Measurements from ENCODE around the gene SNUPN.
"Not testable (repeated sequence)": the region's sequence is repeated elsewhere in the genome, so short reads cannot be mapped to it uniquely, and the experiment has no call there.

SNUPN gene

DNA sequence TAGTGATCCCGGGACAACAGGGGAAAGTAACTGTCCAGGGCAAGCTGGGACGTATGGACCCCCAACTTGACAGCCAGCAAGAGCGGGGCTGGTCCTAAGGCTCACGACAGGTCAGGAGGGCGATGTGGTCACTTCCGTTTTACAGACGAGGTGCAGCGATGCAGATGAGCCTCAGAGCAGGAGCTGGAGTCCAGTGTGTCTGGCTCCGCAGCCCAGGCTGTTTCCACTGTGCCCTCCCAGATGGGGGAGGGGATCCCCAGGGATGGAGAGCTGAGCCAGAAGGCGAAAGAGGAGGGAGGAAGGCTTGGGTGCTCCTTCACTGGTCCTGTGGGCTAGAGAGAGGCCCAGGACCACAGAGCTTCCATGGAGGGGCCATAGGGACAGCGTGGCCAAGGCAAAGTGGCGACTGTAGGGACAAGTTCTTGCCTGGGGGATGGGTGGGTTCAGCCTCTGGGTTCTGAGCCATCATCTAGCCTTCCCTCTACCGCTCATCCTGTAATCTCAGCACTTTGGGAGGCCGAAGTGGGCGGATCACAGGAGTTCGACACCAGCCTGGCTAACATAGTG is 27.9 kb upstream of the SNUPN start:
- DNase-seq = no peak

DNA sequence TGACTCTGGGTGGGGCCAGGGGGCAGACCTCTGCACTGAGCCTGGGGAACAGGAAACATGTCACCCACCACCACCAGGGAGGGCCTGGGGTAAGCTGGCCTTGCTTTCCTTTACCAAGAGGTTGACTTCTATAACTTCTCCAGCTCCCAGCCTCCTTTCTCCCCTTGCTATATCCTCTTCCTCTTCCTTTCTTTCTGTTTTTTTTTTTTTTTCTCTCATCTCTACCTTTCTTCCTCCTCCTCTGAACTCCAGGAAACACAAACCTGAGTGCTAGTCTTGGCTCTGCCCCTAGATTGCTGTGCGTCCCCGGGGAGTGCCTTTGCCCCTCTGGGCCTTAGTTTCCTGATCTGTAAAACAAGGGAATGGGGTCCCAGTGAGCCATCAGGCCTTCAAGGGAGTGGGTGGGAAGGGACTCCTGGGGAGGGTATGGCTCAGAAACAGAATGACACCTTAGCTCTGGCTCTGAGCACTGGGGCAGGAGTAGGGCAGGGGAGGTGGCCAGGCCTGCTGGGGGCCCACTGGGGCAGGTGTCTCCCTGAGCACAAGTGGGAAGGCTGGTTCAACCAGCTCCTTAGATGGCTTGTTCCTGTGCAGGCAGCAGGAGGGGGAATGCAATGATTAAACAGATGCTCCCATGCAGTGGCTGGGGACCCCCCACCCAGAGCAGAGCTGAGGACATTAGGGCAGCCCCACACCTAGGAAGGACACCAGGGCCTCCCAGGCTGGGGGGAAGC is 26.5 kb upstream of the SNUPN start:
- DNase-seq = no peak

DNA sequence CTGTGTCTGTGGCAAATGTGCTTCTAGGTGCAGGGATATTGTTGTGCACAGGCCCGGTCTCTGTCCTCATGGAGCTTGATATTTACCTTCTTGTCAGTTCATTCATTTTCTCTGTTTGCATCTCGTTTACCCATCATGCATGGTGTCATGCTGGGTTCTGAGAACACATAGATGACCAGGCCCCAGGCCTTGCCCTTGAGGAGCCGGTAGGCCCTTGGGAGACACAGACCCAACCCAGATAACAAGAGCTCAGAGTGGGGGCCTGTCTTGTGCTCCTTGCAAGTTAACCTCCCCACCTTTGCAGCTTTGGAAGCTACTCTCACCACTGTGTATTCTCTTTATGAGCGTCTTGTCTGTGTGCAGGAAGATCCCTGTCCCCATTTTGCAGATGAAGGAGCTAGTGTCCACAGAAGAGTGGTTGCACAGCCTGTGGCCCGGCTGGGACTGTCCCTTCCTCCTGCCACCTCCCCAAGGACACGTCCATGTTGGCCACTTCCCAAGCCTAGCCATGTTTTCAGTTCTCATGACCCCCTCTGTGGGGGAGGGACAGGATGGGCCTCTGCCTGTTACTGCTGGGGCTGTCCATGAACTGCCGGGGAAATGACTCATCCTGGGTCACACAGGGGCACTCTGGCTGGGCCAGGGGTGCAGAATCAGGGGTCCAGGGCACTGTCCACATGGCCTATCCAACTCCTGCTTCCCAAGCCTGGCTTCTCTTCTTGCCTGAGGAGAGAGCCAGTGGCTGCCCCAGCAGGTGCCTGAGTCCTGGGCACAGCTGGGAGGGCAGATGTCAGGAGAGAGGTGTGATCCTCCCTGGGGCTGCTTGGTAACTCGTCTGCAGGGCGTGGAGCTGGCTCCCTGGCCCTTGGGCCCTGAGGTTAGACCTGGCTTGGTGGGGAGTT is 25.6 kb upstream of the SNUPN start:
- no peak for DNase-seq

DNA sequence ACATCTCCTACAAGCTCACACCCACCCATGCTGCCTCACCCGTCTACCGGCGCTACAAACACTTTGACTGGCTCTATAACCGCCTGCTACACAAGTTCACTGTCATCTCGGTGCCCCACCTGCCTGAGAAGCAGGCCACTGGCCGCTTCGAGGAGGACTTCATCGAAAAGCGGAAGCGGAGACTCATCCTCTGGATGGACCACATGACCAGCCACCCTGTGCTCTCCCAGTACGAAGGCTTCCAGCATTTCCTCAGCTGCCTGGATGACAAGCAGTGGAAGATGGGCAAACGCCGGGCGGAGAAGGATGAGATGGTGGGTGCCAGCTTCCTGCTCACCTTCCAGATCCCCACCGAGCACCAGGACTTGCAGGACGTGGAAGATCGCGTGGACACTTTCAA is 24.3 kb upstream of the SNUPN start:
- no peak for DNase-seq

DNA sequence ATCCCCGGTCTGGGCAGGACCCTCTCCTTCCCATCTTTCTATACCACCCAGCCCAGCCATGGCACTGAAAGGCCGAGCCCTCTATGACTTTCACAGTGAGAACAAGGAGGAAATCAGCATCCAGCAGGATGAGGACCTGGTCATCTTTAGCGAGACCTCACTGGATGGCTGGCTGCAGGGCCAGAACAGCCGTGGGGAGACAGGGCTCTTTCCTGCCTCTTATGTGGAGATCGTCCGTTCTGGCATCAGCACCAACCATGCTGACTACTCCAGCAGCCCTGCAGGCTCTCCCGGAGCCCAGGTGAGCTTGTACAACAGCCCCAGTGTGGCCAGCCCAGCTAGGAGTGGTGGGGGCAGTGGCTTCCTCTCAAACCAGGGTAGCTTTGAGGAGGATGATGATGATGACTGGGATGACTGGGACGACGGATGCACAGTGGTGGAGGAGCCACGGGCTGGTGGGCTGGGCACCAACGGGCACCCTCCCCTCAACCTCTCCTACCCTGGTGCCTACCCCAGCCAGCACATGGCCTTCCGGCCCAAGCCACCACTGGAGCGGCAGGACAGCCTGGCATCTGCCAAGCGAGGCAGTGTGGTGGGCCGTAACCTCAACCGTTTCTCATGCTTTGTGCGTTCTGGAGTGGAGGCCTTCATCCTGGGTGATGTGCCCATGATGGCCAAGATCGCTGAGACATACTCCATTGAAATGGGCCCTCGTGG is 23.7 kb upstream of the SNUPN start:
- DNase-seq = no peak

DNA sequence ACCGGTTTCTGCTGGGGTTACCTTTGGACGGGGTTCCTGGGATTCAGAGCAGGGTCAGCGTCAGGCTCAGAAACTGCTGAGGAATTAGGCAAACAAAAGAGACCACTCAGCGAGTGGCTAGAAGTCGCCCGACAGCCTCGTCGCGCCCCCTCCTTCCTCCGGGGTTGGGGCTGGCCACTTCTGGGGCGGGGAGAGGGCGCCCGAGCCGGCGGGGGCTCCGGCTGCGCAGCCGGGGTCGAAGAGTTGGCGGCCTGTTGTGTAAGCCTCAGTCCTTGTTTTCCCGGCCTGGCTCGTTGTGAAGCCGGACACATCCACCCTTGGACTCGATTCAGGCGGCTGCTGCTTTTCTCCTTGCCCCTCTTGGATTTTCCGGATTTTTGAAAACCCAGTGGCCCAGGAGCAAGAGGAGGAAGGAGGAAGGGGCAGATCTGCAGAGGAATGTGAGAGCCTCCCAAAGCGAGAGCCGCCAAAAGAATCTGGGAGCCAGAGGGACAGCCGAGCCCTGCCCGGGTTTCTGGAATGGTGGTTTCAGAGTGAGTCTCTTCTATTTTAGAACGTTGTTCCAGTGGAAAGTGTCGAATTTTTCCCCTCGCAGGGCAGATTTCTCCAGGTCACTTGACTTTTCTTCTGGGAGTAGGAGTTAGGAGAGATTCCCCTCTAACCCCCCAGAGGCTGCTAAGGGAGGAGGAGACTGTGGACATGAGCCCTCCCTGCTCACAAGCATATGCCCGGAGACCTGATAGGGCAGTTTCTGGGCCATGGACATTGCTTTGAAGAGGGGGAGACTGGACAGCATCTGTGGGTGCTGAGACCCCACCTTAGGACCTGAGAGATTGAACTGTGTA is 22.9 kb upstream of the SNUPN start:
- DNase-seq = peak; percentile 70

DNA sequence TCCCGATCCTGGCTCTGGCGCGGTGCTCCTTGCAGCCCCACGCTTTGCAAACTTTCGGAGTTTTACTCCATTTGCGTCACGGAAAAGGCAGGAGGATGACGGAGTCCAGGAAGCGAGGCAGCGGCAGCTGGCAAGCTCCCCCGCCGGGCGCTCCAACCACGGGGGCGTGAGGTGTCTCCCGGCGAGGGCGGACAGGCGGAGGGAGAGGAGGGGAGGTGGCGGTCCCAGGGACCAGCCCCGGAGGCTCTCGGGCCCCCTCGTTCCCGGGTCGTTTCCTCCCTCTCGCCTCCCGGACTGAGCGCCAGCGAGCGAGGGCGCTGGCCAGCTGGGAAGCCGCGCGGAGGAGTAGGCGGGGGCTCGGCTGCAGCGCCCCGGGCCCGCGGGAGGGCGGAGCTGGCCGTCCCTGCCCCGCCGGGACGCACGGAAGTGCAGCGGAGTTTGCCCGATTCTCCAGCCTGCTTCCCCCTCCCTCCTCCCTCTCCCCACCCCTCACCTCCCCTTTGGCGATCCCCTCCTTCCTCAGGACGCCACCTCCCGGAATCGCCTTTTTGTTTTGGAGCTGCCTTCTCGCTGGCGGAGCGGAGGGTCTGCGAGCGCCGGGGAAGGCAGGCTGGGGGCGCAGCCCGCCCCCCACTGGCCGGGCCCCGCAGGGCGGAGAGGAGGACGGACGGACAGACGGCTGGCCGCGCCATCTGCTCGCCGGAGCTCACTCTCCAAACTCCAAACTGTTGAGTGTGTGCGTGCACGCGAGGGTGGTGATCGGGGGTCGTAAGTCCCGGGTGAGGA is 22.0 kb upstream of the SNUPN start, which contains the start of gene SNX33:
Gene SNX33, plus strand, starts transcription at position 543 of the 786 bp plus-strand sequence. CDS start 1,191 bp downstream, outside the sequence.
- peak; percentile 92 for DNase-seq

DNA sequence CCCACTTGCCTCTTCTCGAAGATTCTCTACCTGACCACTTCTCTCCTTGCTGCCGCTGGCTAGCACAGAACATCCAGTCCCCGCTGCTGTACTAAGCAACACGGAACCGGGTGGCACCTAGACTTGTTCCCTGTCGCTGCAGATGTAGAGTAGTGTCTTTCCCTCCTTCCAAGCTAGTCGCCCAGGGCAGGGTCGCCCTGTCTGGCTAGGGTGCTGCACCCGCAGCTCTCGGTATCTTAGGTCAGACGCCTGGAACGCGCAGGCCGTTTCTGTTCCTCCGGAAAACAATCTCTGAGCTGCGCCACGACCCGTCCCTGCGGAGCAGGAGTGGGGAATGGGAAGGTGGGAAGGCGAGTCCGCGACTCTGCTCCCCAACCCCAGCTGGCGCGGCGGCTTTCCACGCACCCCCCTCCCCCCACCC is 21.4 kb upstream of the SNUPN start:
- DNase-seq = no peak

DNA sequence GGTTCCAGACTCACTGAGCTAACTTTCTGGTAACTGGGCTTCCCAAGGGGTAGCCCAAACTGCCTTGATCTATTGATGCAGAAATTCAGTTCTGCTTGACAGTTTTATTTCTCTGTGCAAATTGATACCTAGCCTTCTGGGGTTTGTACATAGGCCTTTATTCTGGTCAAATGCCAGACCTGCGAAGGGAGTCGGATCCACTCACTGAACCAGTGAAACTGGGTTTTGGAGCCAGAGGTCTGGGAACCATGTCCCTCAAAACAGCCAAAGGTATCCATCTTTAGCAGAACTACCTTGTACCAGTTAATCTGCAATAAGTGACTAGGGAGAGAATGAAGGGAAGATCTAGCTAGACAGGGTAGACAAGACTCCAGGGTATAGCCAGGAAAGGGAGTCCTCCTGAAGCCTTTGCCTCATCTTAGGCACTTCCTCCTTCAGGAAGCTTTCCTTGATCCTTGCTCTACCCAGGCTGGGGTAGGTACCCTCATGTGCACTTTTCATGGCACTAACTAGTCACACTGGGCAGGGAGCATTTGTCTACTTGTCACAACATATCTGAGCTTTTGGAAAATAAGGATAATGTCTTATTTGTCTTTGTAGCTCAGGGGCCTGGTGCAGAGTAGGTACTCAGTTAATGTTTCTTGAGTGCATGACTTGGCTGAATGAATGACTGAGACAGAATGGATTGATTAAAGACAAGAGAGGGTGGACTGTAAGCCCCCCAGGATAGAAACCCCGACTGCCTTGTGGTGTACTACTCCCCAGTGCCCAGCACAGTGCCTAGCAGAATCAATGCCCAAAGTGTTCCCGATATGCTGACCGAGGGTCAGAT is 20.8 kb upstream of the SNUPN start:
- no peak for DNase-seq

DNA sequence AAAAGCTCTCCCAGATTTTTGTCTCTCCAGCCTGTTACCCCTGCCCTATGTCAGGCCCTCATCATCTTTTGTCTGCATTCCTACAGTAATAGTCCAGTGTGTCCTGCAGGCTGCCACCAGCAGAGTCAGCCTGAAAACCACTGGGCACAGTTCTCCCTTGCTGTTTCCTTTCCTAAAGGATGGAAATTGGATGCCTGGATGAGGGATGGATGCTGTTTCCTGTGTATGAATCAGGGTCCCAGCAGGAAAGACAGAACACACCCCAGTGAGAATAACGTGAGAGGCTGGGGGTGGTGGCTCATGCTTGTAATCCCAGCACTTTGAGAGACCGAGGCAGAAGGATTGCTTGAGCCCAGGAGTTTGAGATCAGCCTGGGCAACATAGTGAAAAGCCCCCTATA is 18.9 kb upstream of the SNUPN start:
- DNase-seq = no peak

DNA sequence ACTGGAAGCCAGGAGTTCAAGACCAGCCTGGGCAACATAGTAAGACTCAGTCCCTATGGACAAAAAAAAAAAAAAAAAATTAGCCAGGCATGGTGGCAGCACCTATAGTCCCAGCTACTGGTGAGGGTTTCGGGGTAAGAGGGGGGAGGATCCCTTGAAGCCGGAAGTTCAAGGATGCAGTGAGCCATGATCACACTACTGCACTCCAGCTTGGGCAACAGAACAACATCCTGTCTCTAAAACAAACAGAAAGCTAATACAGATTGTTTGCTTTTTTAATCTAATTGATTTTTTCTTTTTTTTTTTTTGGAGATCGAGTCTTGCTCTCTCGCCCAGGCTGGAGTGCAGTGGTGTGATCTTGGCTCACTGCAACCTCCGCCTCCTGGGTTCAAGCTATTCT is 16.1 kb upstream of the SNUPN start:
- DNase-seq = no peak

DNA sequence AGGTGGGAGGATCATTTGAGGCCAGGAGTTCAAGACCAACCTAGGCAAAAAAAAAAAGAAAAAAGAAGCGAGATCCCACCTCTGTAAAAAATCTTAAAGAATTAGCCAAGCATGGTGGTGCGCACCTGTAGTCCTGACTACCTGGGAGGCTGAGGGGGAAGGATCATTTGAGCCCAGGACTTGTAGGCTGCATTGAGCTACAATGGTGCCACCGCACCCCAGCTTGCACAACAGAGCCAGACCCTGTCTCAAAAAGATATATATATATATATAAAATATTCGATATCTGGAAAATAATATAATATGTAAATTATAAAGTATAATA is 15.6 kb upstream of the SNUPN start:
- no peak for DNase-seq

DNA sequence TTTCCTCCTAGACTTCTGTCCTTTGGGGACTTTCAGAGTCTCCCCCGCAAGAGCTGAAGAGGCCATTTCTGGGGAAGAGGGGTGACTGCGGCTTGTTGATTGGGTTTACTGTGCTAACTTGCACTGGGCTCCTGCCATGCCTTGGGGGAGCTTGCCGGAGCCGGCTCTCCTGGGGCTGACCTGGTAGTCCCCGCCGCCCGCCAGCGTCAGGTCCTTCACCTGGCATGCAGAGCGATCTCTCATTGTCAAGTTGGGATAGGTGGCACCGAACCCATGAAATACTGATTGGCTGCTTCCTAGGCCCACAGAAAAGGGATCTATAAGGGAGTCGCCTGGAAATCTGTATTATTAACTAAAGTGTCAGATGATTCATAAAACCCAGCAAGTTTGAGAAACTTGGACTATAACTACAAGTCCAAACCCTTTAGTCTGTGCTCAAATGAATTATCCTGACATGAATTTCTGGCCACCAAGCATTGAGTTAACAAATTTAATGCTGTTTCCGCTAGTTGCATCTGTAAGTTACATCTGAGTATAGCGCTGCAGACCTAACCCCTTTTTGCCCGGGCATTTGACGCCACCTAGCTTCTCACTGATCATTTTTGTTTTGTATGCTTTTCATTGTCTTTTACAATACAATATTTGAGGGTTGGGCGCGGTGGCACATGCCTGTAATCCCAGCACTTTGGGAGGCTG is 15.1 kb upstream of the SNUPN start:
- DNase-seq = no peak

DNA sequence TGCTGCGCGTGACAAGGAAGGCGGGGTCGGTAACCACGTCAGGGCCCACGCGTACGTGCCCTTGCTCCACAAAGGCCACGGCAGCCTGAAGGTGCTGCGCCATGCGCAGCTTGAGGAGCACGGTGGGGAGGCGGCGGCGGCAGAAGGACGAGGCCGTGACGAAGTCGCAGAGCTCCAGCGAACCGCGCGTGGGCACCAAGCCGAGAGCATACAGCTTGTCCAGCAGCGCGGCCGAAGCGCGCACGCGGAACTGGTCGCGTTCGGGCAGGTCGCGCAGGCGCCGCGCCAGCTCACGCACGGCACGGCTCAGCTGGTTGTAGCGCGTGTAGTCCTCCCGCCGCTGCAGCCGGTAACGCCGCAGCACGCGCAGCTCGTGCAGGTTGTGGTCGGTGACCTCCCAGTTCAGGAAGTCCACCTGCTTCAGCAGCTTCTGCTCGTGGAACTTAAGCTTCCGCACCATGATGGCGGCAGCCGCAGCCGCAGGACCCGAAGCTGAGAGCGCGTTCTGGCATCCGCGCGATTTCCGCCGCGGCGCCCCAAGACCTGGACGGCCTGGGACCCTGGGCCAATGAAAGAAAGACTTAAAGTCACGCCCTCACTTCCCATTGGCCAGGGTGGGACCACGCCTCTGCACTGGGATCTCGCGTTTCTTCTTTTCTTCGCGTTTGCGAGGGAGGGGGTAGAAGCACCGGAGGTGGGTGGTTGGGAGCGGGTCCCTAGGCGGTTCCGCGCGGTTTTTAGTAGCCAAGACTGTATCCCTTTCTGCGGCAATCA is 14.4 kb upstream of the SNUPN start, which contains the start of gene IMP3:
Gene IMP3, minus strand, starts transcription at position 516 of the 774 bp plus-strand sequence. Its CDS starts 56 bp downstream, at position 460.
- DNase-seq = peak; percentile 97

DNA sequence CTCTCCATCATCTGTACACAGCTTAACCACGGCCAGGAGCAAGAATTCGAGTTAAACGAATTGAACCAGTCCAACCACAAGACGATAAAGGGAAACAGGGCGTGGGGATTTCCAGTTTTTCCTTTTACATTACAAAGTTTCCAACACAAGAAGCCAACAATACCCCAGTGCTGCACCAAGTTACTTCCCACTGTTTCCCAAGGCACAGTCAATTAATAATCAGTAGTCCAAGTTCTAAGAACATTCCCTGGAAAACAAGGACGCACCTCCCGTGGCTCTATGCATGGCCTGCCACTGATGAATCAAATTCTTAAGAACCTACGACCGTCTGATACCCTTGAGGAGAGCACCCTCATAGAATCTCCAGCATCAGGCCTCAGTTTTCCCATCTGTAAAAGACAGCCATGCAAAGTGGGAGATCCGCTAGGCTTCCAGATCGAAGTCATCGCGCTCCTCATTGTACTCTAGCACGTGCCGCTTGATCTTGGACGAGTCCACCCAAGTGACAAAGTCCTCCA is 13.7 kb upstream of the SNUPN start:
- no peak for DNase-seq

DNA sequence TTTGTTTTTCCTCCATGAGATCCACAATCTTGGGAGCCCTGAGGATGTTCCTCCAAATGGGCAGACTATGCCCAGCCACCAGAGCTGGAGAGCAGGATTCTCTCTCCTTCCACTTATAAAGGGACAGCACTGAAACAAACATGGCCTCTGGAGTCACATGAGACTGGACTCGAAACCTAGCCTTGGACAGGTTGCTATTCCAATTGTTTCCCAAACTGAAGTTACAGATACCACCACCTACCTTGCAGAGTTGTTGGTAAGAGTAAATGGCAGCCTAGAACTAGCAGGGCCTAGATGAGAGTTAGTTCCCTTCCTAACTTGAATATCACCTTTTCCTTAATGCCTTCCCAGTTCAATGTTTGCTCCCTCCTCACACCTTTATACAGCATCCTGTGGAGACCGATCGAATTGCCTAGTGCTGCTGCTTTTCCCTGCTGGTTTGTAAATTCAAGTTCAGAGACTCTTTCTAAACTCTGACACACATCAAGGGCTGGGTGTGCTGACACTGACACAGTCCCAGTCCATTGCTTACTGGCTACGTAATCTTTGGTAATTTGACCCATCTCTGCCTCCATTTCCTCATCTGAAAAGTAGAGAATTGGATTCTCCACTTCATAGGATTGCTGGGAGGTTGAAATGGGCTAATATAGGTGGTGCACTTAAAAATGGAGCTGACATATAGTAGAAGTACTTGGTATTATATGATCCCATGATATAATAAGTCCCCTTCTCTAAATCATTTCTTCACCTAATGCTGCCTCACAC is 11.9 kb upstream of the SNUPN start:
- no peak for DNase-seq

DNA sequence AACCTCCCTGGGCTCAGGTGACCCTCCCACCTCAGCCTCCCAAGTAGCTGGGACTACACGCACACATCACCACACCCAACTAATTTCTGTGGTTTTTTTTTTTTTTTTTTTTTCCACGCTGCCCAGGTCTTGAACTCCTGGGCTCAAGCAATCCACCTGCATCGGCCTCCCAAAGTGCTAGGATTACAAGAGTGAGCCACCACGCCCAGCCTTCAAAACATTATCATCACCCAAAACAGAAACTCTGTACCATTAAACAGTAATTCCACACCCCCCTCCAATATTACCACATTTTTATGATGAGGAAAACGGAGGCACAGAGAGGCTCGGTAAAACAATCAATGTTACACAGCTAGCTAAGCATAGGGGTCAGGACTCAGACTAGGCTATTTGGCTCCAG is 10.5 kb upstream of the SNUPN start:
- no peak for DNase-seq

DNA sequence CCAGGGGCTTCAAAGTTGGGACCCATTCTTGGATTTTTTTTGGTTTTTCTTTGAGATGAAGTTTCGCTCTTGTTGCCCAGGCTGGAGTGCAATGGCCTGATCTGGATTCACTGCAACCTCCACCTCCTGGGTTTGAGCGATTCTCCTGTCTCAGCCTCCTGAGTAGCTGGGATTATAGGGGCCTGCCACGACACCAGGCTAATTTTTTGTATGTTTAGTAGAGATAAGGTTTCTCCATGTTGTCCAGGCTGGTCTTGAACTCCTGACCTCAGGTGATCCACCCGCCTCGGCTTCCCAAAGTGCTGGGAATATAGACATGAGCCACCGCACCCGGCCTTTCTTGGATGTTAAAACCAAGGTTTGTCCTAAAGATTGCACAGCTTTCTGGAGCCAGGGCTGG is 8.4 kb upstream of the SNUPN start:
- not testable (repeated sequence) for DNase-seq

All from femur (tissue), 1 donor.